ENCODE results near the gene RNF34. TPM values are rescaled to one million over a fixed set of nuclear protein-coding genes. Genes with fewer than 3 reads are reported as not detected.

RNF34 gene
- 114 and 116 TPM in 2 replicates for total RNA-seq

GRCh38 chr12:121399391-121400331, at the start of gene RNF34:
Gene RNF34, plus strand, starts transcription at chr12:121400118. Its CDS starts 95 bp downstream, at chr12:121400213.

DNA sequence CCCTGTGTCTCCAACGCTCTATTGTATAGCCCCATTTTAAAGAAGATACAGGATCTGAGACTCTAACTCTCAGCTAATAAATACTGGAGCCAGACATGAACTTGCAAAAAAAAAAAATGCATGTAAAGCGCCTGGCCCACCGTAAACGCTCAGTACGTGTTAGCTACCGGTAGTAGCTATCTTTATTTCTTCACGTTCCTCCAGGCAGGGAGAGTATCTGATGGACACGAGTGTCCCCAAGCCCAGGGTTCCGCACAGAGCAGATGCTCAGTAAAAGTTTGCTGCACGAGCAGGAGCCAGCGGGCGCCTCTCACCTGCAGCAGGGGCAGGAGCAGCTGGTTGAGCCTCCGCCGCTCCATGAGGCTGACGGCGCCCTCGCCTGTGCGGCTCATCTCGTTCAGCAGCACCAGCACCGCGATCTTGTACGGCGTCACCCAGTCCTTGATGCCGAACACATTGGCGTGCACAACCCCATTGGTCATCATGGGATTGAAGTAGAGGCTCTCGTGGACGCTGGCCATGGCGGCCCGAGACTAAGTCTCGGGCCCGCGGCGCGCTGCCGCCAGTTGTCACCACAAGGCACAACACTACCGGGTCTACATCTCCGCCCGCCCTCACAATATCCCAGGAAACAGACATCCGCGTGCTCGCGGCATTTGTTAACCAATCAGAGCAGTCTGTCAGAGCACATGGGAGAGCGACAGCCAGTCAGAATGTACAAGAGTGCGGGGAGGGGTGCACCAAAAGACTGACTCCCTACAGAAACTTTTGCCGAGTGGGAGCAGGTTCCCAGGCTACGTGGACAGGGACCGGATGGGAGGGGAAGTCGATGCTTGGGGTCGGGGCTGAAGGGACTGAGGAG, 47.9 kb upstream of the RNF34 start, which contains the start of gene ANAPC5:
Gene ANAPC5, minus strand, starts transcription at position 592 of the 862 bp plus-strand sequence. Its CDS starts 71 bp downstream, at position 521.

Other genes with a start within 250 kb of the RNF34 start
- gene P2RX4, start 190.0 kb upstream of the RNF34 start, total RNA-seq = 20.8 and 22.6 TPM in 2 replicates
- 14.2 and 20.3 TPM in 2 replicates for gene CAMKK2, start 103.4 kb upstream of the RNF34 start, total RNA-seq
- 120 and 143 TPM in 2 replicates for gene ANAPC5, start 47.7 kb upstream of the RNF34 start, total RNA-seq
- gene KDM2B, start 180.9 kb downstream of the RNF34 start, total RNA-seq = 19.4 and 22.1 TPM in 2 replicates
- gene ORAI1, start 226.4 kb downstream of the RNF34 start, total RNA-seq = 13.8 and 14.2 TPM in 2 replicates

Data from endothelial cell of coronary artery (primary cell).